GM12874 (cell line): ENCODE results near the gene SLCO4A1.

Experiments
- CTCF ChIP-seq: IDR thresholded peaks from 2 replicates; pipeline ENCODE4 v1.5.1; 2011; ENCODE audit warnings: low read depth, mild to moderate bottlenecking, control low read depth, low read length, moderate library complexity; ENCODE audit not compliant: insufficient read depth

Gene SLCO4A1

GRCh38 chr20:62701161-62702012 is 59.1 kb downstream of the SLCO4A1 start:
- no peak for TF ChIP-seq CTCF

DNA sequence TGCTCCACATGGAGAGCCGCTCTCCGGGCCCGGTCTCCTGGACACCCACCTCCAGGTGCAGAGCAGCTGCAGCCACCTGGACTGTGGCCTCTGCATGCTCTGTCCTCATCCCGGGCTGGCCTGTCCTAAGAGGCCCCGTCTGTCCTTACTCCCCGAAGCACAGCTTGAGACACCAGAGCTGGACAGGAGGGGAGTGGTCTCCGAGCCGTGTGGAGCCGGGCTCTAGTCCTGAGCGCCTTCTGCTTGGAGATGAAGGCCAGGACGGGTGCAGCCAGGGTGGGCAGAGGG is 59.7 kb downstream of the SLCO4A1 start:
- no peak for TF ChIP-seq CTCF

GRCh38 chr20:62702895-62703852 is 60.9 kb downstream of the SLCO4A1 start:
- no peak for TF ChIP-seq CTCF

DNA sequence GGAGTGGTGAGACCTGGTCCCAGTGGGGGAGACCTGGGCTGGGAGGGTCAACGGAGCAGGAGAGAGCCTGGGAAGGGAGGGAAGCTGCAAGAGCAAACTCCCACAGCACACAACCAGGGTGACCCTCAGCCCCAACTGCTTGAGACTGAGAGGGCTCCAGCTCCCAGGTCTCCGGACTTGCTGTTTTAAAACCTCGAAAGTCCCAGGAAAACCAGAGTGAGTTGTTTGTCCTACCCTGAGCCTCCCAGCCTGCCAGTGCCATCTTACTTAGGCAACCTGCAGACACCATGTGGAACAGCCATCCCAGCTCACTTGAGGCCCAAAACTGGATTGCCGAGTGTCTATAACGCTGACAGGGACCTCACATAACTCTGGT is 61.5 kb downstream of the SLCO4A1 start:
- TF ChIP-seq CTCF, result no peak

- no peak for TF ChIP-seq CTCF
Measured at GRCh38 chr20:62704341-62704948, 62.1 kb downstream of the SLCO4A1 start.

DNA sequence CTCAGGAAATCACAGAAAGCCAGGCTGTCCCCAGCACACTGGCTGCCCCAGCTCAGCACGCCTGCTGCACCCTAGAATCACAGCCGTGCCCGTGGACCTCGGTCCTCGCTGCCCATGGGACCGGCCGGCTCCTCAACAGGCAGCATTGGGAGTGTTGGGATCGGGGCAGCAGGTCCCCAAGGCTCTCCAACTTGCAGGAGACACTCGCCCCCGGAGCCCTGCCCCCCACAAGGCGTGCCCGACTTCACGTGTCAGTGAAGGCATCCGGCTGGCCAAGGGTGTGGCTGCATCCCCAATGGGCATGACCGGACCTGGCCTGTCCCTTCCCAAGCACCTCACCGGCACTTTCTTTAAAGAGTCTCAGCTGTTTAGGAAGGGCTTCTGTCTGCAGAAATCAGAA is 63.3 kb downstream of the SLCO4A1 start:
- no peak for TF ChIP-seq CTCF

DNA sequence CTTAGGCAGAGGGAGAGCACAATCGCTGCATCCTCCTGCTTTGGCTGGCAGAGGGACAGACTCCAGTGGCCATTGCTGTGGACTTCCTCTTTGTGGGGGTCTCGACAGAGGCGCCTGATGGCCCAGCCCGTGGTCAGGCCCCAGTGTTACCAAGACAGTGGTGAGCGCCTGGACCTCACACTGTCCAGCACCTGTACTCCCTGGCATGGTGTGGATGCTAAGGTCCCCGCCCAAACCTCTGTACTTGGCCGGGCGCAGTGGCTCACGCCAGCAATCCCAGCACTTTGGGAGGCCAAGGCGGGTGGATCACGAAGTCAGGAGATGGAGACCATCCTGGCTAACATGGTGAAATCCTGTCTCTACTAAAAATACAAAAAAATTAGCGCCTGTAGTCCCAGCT is 64.0 kb downstream of the SLCO4A1 start:
- TF ChIP-seq CTCF, result no peak
